ENCODE results near the gene ME2.
"Not testable (repeated sequence)": the region's sequence is repeated elsewhere in the genome, so short reads cannot be mapped to it uniquely, and the experiment has no call there.

ME2 gene

DNA sequence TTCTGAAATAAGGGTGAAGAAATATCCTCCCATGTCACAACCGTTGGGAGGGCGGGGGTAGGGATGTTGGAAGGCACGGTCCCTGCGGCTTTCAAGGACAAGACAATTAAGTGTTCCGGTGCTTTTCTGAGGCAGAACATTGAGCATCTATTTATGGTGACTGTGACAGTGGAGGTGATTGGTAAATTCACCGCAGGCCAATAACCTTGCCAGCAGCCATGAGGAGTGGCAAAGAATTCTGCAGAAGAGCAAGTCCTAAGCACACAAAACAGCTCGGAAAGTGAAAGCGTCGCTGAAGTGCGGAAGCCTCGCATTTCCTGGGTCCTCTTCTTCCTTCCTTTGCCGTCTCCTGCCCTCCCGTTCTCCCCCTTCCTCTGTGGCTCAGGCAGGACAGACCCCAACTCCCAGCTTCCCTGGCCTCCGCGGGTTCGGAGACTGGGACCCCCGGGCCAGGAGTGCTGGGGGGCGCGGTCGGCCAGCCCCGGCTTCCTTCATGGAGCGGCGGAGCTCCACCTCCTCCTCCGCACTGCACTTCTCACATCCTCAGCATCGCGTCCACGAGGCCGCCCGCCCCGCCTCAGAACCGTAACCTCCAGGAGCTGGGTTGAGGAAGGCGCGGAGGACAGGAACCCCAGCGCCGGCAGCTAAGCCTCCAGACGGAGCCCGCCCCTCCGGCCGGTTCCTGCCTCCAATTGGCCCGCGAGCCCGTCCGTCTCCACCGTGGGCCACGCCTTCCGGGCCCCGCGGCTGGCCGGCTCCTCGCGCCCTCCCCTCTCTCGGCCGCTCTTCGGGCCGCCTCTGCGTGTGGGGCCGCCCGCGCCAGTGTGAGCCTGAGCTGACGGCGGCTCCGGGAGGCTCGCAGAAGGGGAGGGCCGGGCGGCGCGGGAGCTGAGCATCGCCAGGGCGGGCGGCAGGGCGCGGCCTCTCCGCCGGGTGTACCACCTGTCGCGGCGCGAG lies at the start of gene ME2:
TSS of gene ME2 (plus strand) at position 774 of the 957 bp plus-strand sequence. CDS start 16,703 bp downstream, outside the sequence.
- DNase-seq, result peak; percentile 98

DNA sequence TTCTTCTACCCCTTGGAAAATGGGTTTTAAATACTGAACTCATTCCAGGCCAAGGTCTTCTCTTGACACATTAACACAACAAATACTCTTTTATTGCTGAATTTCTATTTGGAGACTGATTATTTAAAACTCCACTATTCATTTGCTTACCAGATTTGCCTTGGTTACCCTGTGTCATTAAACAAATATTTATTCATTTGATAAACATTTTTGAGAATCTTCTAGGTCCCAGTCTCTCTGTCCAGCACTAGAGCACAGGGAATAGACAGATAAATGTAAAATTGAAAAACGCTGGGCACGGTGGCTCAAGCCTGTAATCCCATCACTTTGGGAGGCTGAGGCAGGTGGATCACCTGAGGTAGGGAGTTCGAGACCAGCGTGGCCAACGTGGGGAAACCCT lies 49.3 kb upstream of the ME2 start:
- DNase-seq, result no peak

DNA sequence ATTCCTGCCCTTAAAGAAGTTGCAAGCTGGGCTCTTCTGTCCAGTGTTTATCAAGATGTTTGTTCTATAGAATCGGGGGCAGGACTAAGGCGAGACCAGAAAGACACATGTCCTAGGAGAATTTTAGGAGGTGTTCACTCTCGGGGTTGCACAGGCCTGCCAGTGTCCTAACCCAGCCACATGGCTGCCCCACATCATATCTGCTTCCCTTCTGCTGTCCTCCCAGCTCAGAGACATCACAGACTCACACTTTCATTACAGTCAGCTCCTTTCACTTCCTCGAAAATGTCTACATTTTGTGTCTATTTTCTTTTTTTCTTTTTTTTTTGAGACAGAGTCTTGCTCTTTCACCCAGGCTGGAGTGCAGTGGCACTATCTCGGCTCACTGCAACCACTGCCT lies 48.4 kb upstream of the ME2 start:
- no peak for DNase-seq

DNA sequence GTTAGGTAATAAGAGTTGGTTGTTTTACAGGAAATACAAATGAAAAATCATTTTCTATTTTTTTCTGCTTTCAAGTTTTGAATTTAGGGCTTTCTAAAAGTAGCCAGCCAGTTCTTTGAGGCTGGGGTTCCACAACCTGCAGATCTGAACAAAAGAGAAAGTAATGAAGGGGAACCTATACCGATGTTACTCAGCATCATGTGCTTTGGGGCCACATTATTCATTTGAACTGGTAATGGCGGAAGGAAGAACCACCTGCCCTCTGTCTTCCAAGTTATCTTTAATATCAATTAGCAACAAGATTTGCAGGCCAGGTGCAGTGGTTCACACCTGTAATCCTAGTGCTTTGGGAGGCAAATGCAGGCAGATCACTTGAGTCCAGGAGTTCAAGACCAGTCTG lies 46.2 kb upstream of the ME2 start:
- DNase-seq, result no peak

DNA sequence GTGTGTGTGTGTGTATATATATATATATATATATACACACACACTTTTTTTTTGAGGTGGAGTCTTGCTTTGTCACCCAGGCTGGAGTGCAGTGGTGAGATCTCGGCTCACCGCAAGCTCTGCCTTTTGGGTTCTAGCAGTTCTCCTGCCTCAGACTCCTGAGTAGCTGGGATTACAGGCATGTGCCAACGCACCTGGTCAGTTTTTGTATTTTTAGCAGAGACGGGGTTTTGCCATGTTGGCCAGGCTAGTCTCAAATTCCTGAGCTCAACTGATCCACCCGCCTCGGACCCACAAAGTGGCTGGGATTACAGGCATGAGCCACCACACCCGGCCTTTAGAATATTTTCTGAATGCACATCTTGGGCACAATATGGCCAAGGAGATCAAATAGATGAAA lies 45.4 kb upstream of the ME2 start:
- not testable (repeated sequence) for DNase-seq

DNA sequence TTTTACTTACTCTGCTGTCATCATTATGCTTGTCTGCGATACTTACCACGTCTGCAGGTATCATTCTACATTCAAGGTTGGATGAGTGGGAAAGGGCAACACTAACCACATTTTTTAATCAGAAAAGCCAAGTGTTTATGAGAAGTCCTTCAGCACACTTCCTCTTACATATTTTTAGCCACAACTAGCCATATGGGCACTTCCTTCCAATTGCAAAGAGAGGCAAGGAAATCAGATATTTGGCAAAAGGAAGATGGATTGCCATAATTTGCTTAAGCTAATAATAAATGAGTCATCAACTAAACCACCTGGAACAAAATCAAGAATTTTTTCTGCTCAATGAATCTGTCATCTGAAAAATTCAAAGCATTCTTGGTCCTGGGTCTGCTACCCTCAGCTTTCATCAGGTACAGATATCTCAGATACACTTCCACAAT lies 42.4 kb upstream of the ME2 start:
- peak; percentile 66 for DNase-seq

DNA sequence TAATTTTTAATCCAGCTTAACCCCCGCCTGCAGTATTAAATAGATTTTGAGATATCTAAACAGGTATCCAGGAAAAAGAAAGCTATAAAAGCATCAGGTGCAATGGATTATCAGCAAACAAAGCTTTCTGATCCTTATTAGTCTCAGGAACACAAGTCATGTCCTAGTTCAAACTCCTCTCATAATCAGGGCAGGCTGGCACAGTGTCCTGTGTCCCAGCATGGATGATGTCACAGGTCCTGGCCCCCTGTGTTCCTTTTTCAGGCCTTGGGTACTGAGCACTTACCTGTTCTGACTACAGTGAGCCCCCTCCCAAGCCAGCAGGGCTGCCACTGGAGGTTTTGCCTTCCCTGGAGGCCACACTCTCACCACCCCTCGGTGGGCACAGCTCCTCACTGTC lies 39.6 kb upstream of the ME2 start:
- no peak for DNase-seq

DNA sequence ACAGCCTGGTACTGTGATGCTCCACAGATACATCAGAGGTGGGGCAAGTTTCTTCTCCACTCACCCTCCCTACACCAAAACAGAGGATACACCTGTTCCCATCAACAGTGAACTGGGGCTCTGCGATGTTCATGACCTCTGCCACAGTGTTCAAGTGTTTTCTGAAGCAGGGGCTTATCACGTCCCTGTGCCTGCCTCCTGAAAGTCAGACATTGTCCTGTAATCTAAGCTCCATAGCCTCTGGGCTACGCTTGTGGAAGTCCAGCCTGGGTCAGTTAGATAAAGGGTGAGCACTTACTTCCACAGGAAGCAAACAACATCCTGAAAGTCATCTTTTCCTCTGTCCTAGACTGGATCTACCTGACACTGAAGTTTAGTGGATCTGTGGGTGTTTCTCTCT lies 38.9 kb upstream of the ME2 start:
- no peak for DNase-seq

DNA sequence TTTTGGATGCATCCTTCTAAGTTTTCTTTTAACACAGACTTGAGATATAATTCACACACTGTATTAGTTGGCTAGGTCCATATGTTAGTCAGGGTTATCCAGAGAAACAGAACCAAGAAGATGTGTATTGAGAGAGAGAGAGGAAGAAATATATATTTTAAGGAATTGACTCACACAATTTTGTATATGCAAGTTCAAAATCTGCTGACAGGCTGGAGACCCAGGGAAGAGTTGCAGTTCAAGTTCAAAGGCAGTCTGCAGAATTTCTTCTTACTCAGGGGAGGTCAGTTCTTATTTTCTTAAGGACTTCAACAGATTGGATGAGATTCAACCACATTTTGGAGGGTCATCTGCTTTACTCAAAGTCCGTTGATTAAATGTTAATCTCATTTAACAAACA lies 36.1 kb upstream of the ME2 start:
- no peak for DNase-seq

DNA sequence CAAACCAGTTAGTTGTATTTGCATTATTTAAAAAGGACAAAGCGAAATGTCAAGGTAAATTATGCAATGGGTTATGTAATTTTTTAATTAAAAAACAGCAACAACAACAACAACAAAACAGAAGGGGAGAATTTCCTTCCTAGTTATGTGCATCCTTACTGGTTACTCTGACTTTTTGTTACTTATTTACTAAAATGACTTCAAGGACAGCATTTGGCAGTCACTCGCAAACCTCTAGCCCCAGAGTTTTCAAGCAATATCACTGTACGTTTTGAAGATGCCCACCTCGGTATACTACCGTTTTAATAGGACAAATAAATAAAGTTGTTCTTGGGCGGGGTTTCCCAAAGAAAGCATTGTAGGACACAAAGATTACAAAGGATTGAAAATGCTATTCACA lies 34.4 kb upstream of the ME2 start:
- DNase-seq, result no peak

DNA sequence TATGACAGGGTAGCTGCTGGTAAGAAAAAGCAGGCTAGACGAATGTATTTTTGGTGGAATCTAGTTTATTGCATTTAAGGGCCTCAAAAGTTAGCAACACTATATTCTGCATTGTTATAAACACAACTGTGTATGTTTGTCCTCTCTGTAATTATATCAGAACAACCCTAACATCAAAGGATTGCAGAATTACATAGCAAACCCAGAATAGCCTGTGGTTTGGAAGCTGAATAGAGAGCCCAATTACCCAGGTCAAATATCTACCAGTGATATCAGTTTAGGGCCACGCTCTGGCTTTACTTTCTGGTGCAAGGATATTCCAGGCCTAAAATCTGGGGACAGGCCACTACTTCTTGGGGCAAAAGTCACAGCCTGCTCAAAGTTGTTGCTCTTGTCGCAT lies 34.0 kb upstream of the ME2 start:
- no peak for DNase-seq

DNA sequence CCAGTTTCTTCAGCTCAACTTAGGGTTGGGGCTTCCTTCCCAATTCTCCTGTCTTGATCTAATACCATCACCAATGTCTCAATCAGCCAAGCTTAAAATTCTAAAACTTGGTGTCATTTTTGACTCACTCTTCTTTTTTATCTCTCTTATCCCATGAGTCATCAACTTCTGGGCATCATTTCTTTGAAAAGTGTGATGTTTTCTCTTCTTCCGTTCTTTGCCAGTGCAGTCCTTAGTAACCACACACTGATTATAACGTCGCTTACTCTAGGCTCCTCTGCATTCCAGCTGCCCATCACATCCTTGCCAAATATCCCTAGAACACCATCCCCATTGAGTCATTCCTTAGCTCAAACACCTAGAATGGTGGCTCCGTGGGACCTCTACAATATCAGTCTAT lies 31.7 kb upstream of the ME2 start:
- no peak for DNase-seq

DNA sequence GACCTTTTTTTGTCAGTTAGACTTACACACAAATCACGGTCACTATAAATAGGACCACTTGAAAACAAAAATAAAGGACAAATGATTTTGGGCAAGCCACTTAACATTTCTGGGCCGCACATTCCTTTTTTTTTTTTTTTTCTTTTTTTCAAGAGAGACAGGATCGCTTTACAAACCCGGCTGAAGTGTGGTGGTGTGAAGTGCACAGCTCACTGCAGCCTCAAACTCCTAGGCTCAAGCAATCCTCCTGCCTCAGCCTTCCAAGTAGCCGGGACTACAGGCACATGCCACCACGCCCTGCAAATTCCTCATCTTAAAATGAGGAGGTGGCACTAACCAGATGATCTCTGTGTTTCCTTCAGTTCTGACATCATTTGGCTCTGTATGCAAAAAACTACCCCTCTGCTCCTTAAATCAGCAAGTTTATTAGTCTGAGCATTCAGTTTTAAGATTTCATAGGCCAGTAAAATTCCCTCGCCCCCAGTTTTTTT lies 30.8 kb upstream of the ME2 start:
- DNase-seq, result no peak

DNA sequence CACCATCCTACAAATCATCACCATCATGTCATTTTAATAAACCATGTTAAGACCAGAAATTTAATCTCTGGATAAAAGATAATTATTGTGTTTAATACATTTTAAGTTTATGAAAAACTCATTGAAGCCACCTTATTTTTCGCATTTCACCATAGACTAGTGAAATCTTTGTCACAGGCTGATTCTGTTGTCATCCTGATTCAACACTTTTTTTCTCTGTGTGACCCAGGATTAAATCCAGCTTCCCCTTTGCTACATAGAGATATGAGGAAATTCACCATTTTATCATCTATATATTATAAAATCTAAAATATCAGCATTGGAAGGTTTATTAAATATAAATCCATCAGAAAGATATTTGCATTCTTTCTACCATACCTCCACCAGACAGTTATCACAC lies 29.9 kb upstream of the ME2 start:
- no peak for DNase-seq

DNA sequence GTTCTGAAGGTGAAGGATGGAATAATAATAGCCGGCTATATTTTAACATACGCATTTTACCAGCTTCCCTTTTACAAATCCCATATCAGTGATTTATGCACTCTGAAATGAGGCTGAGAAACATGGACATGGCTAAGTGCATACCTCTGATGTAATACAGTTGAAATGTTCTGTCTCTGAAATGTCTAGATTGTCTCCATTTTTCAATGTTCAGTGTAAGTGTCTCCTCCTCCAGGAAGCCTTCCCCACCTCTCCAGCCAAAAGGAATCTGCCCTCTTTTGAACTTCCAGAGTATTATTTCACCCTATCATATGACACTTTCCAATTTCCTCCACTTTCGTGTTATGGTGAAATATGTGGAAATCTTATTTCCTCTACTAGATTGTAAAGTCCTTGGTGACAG lies 29.5 kb upstream of the ME2 start:
- DNase-seq, result no peak

DNA sequence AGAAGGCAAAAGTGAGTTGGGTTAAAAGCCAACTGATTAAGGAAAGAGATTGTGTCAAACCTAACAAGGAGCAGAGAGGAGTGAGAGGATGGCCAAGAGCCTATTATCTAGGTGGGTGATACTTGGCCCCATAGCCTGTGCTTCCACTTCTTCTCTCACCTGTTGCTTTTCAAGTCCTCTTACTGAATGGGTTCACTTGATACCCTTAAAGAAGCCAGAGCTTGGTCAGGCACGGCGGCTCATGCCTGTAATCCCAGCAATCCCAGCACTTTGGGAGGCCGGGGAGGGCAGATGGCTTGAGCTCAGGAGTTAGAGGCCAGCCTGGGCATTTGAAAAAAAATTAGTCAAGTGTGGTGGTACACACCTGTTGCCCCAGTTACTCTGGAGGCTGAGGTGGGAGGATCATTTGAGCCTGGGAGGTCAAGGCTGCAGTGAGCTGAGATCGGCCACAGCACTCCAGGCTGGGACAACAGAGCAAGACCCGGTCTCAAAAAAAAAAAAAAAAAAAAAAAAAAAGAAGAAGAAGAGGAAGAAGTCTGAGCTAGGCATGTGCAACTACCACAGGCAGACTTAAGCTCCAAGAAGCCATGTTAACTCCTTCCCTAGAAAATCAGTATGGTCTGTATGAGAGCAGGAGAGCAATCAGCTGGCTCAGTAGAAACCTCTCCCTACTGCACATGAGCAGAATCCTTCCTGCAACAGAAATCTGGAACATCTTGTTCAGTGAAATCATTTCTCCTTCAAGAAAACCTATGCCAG lies 28.4 kb upstream of the ME2 start:
- no peak for DNase-seq

DNA sequence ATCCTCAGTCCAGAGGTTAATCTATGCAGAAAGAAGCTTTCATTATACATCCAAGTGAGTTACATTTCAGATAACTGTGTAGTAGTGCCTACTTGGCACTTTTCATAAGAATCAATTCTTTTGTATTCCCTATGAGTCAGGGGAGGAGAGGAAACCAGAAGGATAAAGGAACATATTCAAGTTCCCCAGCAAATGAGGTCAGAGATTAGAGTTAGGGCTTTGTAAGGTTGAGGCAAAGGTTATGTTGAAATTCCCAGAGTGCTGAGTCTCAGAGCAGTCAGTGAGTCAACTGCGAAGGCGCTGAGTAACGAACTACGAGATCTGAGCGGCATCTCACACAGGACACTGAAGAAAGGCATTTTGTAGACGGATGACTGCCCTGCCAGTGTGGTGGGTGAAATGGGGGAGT lies 25.1 kb upstream of the ME2 start:
- no peak for DNase-seq

DNA sequence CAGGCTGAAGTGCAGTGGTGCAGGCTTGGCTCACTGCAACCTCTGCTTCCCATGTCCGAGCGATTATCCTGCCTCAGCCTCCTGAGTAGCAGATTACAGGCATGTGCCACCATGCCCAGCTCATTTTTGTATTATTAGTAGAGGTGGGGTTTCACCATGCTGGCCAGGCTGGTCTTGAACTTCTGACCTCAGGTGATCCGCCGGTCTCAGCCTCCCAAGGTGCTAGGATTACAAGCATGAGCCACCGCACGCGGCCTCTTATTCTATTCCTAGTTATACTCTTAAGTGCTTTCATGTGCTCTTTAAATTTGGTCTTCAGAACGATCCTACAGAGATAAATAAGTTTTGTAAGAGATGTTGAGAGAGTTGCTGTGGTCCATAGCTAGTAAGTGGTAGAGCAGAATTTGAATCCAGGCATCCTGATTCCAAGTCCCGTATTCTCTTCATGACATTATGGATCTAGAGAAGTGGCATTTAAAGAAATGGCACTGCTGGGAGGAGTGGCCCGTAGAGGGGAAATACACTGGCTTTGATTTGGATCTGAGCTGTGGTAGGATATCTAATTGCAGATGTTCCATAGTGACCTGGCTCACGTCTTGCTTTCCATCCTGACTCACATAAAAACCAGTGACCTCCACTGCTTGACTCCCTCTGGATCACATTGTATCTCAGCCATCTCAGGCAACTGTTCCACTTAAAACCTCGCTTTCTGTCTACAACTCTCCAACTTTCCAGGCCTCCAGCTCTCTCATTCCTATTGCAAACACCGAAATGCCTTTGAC lies 22.8 kb upstream of the ME2 start:
- DNase-seq, result no peak

DNA sequence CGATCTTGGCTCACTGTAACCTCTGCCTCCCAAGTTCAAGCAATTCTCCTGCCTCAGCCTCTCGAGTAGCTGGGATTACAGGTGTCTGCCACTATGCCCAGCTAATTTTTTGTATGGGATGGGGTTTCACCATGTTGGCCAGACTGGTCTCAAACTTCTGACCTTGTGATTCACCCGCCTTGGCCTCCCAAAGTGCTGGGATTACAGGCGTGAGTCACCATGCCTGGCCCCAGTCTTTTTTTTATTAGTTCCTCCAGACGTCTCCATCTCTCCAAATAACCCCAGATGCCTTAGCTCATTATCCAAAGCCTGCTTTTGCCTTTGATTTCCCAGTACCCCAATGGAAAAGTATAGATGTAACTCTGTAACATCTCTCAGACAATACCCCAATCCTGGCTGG lies 21.8 kb upstream of the ME2 start:
- not testable (repeated sequence) for DNase-seq

DNA sequence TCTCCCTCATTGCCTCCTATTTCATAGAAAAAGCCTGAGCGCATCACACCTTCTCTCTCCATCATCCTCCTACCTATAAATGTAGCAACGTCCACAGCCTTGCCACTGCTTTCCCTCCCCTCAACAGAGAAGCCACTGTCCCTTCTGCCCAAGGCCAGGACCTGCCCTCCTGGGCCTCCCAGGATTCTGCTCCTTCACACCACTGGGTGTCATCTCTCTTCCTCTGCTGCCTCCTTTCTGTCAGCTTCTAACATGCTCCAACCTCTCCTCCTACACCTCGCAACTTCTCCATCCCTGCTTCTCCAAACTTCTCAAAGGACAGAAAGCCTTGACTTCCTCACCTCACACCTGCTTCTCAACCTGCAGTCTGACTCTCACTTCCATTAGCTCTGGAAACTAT lies 21.2 kb upstream of the ME2 start:
- no peak for DNase-seq

DNA sequence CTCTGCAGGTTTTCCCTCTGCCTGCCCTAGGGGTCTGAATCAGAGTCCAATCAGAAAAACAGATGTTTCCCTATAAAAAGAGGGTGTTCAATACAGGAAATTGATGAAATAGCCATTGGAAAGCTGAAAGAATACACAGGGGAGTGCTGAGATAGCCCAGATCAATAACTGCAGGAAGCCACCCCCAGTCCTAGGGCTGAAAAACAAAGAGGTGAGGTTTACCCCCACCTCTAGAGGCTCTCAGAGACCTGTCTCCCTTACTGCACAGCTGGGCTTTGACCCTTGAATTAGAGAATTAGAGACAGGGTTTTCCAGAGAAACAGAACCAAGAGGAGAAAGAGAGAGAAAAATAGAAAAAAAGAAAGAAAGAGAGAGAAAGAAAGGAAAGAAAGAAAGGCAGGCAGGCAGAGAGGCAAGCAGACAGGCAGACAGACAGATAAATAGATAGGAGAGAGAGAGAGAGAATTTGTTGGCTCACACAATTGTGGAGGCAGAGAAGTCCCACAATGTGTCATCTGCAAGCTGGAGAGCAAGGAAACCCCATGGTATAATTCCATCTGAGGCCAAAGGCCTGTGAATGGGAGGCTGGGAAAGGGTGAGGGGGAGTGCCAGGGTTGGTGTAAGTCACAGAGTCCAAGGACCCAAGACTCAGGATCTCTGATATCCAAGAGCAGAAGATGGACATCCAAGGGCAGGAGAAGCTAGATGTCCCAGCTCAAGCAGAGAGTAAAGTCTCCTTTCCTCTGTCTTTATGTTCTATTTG lies 18.9 kb upstream of the ME2 start:
- no peak for DNase-seq

DNA sequence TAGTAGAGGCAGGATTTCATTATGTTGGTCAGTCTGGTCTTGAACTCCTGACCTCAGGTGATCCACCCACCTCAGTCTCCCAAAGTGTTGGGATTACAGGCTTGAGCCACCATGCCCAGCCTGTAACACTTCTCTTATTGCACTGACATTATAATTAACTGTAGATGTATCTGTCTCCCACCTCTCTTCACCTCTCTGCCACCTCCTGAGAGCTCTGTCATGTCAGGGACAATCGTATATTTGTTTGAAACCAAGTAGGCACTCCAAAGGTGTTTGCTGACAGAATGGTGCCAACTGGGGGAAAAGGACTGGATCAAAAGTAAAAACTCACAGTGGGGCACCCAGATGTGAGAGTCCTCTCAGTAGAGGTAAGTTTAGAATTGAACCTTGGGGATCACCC lies 17.3 kb upstream of the ME2 start:
- no peak for DNase-seq
